ENCODE measurements around the gene UPB1. TPM values are rescaled to one million over a fixed set of nuclear protein-coding genes. Genes with fewer than 3 reads are reported as not detected.
A peak's percentile ranks its signal among the peaks of the same experiment; 100 is the strongest.

Gene UPB1
- total and polyA plus RNA-seq, 11 donors: 0.24 to 1.9 (median 0.80) TPM

GRCh38 chr22:24504956-24505736 is 10.0 kb downstream of the UPB1 start:
- intact Hi-C loops (cut with DNase I): loop anchor here in 9 of 10 donors (5.0 to 10.0 kb wide), 4 partner anchors 83 to 183 kb away; no protein-coding TSS in a partner anchor
- ATAC-seq (no peak), DNase-seq (peak in 1 of 5 donors; percentile 16)
- 93 to 96% (median 96%) methylated on average over 3 of the region's 3 CpGs for WGBS, 4 donors
- no peak for TF ChIP-seq POLR2A (IDR thresholded peaks at IDR 0.05)
- TF ChIP-seq, protein P1, sequence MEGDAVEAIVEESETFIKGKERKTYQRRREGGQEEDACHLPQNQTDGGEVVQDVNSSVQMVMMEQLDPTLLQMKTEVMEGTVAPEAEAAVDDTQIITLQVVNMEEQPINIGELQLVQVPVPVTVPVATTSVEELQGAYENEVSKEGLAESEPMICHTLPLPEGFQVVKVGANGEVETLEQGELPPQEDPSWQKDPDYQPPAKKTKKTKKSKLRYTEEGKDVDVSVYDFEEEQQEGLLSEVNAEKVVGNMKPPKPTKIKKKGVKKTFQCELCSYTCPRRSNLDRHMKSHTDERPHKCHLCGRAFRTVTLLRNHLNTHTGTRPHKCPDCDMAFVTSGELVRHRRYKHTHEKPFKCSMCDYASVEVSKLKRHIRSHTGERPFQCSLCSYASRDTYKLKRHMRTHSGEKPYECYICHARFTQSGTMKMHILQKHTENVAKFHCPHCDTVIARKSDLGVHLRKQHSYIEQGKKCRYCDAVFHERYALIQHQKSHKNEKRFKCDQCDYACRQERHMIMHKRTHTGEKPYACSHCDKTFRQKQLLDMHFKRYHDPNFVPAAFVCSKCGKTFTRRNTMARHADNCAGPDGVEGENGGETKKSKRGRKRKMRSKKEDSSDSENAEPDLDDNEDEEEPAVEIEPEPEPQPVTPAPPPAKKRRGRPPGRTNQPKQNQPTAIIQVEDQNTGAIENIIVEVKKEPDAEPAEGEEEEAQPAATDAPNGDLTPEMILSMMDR (IDR thresholded peaks at IDR 0.05): no peak
- Histone ChIP-seq H3K27me3 (no peaks in the 10 kb centered on the region), H3K4me3 (no peak overlapping the region), H3K27ac (no peak overlapping the region), H3K4me1 (peaks cover 0 to 46% (median 14%) of the 10 kb centered on the region in 12 donors), H3K36me3 (no peaks in the 10 kb centered on the region), H3K9me3 (no peaks in the 10 kb centered on the region)

DNA sequence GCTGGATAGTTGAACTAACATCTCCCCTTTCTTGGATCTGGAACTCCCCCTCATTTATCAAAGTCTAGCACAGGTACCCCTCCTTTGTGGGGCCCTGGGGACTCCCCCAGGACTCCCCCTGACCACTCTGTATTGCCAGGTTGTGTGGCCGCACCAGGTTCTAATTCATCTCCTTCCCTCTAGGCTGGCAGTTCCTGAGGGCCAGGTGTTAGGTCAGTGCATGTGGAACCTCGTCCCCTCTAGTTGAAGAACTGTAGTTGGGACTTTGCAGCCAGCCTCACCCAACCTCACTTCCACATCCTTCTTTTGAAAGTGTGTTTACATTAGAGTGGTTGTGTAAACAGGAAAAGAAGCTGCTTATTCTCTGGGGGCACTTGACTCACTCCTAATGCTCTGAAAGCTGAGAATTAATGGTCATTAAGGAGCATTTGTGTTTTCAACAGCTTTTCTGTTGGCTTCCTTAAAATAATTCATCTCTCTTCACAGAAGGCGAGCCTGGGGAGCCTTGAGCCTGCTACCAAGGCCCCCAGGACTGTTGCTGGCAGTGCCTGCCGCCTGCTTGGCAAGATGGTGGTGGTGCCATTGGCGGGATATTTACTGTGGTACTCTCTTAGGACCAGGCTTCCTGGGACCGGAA is 11.8 kb downstream of the UPB1 start:
- no peaks in the 10 kb centered on the region for H3K27me3 ChIP-seq
- ATAC-seq: no peak
- no peaks in the 10 kb centered on the region for H3K9me3 ChIP-seq
- peak overlapping the region in 1 of 12 donors; percentile 32 for H3K27ac ChIP-seq
- H3K36me3 ChIP-seq: no peaks in the 10 kb centered on the region
- no peak overlapping the region for H3K4me3 ChIP-seq
- TF ChIP-seq, protein P1 (IDR thresholded peaks at IDR 0.05): no peak
- TF ChIP-seq POLR2A (IDR thresholded peaks at IDR 0.05): no peak
- peaks cover 9 to 64% (median 24%) of the 10 kb centered on the region in 12 donors for H3K4me1 ChIP-seq
- 67 to 77% (median 75%) methylated on average over 6 of the region's 6 CpGs for WGBS, 4 donors
- peak in 1 of 5 donors; percentile 33 for DNase-seq
- intact Hi-C loops (cut with DNase I): loop anchor here in 1 of 10 donors (10.0 kb wide), 1 partner anchor 182 kb away; no protein-coding TSS in a partner anchor

- H3K4me3 ChIP-seq: no peak overlapping the region
- peak overlapping the region in 1 of 12 donors; percentile 32 for H3K27ac ChIP-seq
- no peaks in the 10 kb centered on the region for H3K36me3 ChIP-seq
- H3K27me3 ChIP-seq: no peaks in the 10 kb centered on the region
- H3K9me3 ChIP-seq: no peaks in the 10 kb centered on the region
- TF ChIP-seq POLR2A (IDR thresholded peaks at IDR 0.05): no peak
- TF ChIP-seq, protein P1 (IDR thresholded peaks at IDR 0.05): no peak
- DNase-seq (no peak), ATAC-seq (no peak)
- 85 to 88% (median 87%) methylated on average over 7 of the region's 7 CpGs for WGBS, 4 donors
- intact Hi-C loops (cut with DNase I): loop anchor here in 1 of 10 donors (10.0 kb wide), 1 partner anchor 183 kb away; no protein-coding TSS in a partner anchor
- peaks cover 9 to 71% (median 29%) of the 10 kb centered on the region in 12 donors for H3K4me1 ChIP-seq
Measured at GRCh38 chr22:24507716-24508115, 12.6 kb downstream of the UPB1 start.
